ENCODE results near the gene ABR.

The ABR gene

DNA sequence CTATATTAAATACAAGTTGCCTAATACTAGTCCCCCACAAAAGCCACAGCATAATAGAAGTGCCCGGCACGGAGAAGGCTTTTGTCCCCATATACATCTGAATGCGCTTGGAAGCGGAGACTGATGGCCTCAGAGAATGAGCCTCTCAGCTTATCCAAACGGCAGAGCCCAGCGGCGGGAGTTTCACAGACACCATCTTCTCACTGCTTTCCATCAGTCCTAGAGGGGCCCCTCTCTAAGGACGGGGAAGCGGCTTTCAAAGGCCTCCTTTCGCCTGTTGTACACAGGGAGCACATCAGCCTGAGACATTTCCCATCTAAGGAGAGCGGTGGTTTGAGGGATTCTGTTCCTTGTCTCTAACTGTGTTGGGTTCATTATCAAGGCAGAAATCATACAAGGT is 217.1 kb downstream of the ABR start:
- no peak overlapping the region for H3K9ac ChIP-seq (ENCODE audit: low read length)
- no peak overlapping the region for H3K4me3 ChIP-seq (ENCODE audit: low read length)
- TF ChIP-seq EZH2phosphoT487 (IDR thresholded peaks at IDR 0.05; ENCODE audit: low read depth): no peak
- TF ChIP-seq, protein P1, sequence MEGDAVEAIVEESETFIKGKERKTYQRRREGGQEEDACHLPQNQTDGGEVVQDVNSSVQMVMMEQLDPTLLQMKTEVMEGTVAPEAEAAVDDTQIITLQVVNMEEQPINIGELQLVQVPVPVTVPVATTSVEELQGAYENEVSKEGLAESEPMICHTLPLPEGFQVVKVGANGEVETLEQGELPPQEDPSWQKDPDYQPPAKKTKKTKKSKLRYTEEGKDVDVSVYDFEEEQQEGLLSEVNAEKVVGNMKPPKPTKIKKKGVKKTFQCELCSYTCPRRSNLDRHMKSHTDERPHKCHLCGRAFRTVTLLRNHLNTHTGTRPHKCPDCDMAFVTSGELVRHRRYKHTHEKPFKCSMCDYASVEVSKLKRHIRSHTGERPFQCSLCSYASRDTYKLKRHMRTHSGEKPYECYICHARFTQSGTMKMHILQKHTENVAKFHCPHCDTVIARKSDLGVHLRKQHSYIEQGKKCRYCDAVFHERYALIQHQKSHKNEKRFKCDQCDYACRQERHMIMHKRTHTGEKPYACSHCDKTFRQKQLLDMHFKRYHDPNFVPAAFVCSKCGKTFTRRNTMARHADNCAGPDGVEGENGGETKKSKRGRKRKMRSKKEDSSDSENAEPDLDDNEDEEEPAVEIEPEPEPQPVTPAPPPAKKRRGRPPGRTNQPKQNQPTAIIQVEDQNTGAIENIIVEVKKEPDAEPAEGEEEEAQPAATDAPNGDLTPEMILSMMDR (IDR thresholded peaks at IDR 0.05; ENCODE audit: low read depth, low read length): no peak
- no peaks in the 10 kb centered on the region for H3K9me3 ChIP-seq (ENCODE audit: insufficient read depth, low read length)
- H2AFZ ChIP-seq (ENCODE audit: low read depth, low read length): no peak overlapping the region
- no peaks in the 10 kb centered on the region for H3K36me3 ChIP-seq (replicated peaks; ENCODE audit: low read depth, low read length)
- no peaks in the 10 kb centered on the region for H3K4me1 ChIP-seq (ENCODE audit: low read length)
- H3K27ac ChIP-seq (ENCODE audit: low read length): no peak overlapping the region
- no peaks in the 10 kb centered on the region for H3K27me3 ChIP-seq (ENCODE audit: low read depth, low read length)
- no peaks in the 10 kb centered on the region for H4K20me1 ChIP-seq (ENCODE audit: insufficient read depth, low read length)
- no peaks in the 10 kb centered on the region for H3K79me2 ChIP-seq (ENCODE audit: low read length)
- H3K4me2 ChIP-seq (ENCODE audit: low read length): no peak overlapping the region

DNA sequence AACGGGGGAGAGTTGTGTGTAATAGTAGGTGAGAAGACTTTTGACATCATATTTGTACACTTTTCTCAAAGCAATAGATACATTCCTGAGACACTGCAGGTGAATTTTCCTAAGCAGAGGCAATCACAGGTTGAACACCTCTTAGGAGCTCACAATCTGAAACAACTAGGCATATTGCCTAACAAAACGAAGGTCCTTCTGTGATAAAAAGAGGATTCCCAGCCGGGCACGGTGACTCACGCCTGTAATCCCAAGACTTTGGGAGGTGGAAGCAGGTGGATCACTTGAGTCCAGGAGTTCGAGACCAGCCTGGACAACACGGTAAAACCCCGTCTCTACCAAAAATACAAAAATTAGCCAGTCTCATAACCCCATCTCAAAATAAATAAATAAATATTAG is 217.6 kb downstream of the ABR start:
- H4K20me1 ChIP-seq (ENCODE audit: insufficient read depth, low read length): no peaks in the 10 kb centered on the region
- H3K79me2 ChIP-seq (ENCODE audit: low read length): no peaks in the 10 kb centered on the region
- H3K4me1 ChIP-seq (ENCODE audit: low read length): no peaks in the 10 kb centered on the region
- no peaks in the 10 kb centered on the region for H3K9me3 ChIP-seq (ENCODE audit: insufficient read depth, low read length)
- H3K4me3 ChIP-seq (ENCODE audit: low read length): no peak overlapping the region
- H2AFZ ChIP-seq (ENCODE audit: low read depth, low read length): no peak overlapping the region
- no peak overlapping the region for H3K4me2 ChIP-seq (ENCODE audit: low read length)
- H3K27ac ChIP-seq (ENCODE audit: low read length): no peak overlapping the region
- no peak overlapping the region for H3K9ac ChIP-seq (ENCODE audit: low read length)
- TF ChIP-seq, protein P1 (IDR thresholded peaks at IDR 0.05; ENCODE audit: low read depth, low read length): no peak
- no peak for TF ChIP-seq EZH2phosphoT487 (IDR thresholded peaks at IDR 0.05; ENCODE audit: low read depth)
- H3K27me3 ChIP-seq (ENCODE audit: low read depth, low read length): no peaks in the 10 kb centered on the region
- H3K36me3 ChIP-seq (replicated peaks; ENCODE audit: low read depth, low read length): no peaks in the 10 kb centered on the region

DNA sequence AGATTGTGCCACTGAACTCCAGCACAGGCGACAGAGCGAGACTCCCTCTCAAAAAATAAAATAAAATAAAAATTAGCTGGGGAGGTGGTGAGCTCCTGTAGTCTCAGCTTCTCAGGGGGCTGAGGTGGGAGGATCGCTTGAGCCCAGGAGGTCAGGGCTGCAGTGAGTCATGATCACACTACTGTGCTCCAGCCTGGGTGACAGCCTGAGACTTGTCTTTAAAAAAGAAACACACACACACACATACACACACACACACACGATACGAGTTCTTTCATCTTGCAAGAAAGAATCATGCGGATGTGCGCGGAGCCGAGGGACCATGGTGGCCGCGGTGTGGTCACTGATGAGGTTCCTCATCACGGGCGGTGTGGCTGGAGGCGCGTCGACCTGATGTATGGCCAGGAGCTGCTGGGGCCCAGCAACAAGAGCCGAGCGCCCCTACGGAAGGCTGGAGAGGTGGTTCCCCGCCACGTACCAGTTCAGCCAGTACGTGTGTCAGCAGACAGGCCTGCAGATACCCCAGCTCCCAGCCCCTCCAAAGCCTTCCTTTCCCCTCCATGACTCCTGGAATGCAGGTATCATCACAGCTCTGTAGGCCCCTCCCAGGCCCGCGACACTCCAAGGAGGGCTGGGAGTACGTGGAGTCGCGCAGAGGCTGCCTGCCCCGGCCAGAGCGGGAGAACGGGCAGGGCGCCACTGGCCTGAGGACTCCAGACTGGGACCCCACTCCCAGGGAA is 220.9 kb downstream of the ABR start:
- no peaks in the 10 kb centered on the region for H3K27me3 ChIP-seq (ENCODE audit: low read depth, low read length)
- H3K4me3 ChIP-seq (ENCODE audit: low read length): no peak overlapping the region
- H3K9ac ChIP-seq (ENCODE audit: low read length): no peak overlapping the region
- H3K4me2 ChIP-seq (ENCODE audit: low read length): no peak overlapping the region
- H2AFZ ChIP-seq (ENCODE audit: low read depth, low read length): no peak overlapping the region
- no peaks in the 10 kb centered on the region for H3K36me3 ChIP-seq (replicated peaks; ENCODE audit: low read depth, low read length)
- H4K20me1 ChIP-seq (ENCODE audit: insufficient read depth, low read length): no peaks in the 10 kb centered on the region
- no peaks in the 10 kb centered on the region for H3K9me3 ChIP-seq (ENCODE audit: insufficient read depth, low read length)
- TF ChIP-seq, protein P1 (IDR thresholded peaks at IDR 0.05; ENCODE audit: low read depth, low read length): no peak
- TF ChIP-seq EZH2phosphoT487 (IDR thresholded peaks at IDR 0.05; ENCODE audit: low read depth): no peak
- no peaks in the 10 kb centered on the region for H3K4me1 ChIP-seq (ENCODE audit: low read length)
- no peaks in the 10 kb centered on the region for H3K79me2 ChIP-seq (ENCODE audit: low read length)
- no peak overlapping the region for H3K27ac ChIP-seq (ENCODE audit: low read length)

DNA sequence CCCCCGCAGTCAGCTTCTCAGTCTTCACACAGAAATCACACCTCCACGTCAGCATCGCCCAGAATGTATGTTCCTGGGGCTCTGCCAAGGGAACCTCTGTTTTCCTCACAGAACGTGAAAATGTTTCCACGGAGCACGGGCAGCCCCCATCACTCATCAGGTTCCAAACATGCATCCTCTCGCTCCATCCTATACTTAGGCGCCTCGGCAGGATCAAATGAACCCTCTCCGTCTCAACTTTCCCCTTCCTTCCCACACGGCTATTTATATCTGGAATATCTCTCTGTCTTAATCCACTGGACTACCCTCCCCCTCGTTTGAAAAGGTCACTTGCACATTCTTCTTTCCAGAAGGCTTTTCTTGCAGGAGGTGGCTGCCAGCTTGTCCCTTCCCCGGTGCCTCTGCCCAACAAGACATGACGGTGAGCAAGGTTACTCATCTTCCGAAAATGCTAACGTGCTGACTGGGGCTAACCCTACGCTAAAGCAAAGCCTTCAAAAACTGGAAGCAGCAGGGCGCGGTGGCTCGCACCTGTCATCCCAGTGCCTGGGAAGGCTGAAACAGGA is 221.8 kb downstream of the ABR start:
- H3K9ac ChIP-seq (ENCODE audit: low read length): no peak overlapping the region
- no peaks in the 10 kb centered on the region for H4K20me1 ChIP-seq (ENCODE audit: insufficient read depth, low read length)
- H3K79me2 ChIP-seq (ENCODE audit: low read length): no peaks in the 10 kb centered on the region
- no peaks in the 10 kb centered on the region for H3K4me1 ChIP-seq (ENCODE audit: low read length)
- H2AFZ ChIP-seq (ENCODE audit: low read depth, low read length): no peak overlapping the region
- no peaks in the 10 kb centered on the region for H3K27me3 ChIP-seq (ENCODE audit: low read depth, low read length)
- H3K36me3 ChIP-seq (replicated peaks; ENCODE audit: low read depth, low read length): no peaks in the 10 kb centered on the region
- H3K9me3 ChIP-seq (ENCODE audit: insufficient read depth, low read length): no peaks in the 10 kb centered on the region
- TF ChIP-seq EZH2phosphoT487 (IDR thresholded peaks at IDR 0.05; ENCODE audit: low read depth): no peak
- TF ChIP-seq, protein P1 (IDR thresholded peaks at IDR 0.05; ENCODE audit: low read depth, low read length): no peak
- no peak overlapping the region for H3K4me2 ChIP-seq (ENCODE audit: low read length)
- H3K27ac ChIP-seq (ENCODE audit: low read length): no peak overlapping the region
- no peak overlapping the region for H3K4me3 ChIP-seq (ENCODE audit: low read length)

All from OCI-LY3 (cell line).